Retinal pigment epithelial cell (primary cell): ENCODE data around the gene CYP51A1.
"Not testable (repeated sequence)": the region's sequence is repeated elsewhere in the genome, so short reads cannot be mapped to it uniquely, and the experiment has no call there.

Experiments used
- DNase-seq: peaks from one replicate; pipeline ENCODE4 v3.0.0-alpha.2; 2010; ENCODE audit warnings: low read depth
- H3K4me3 ChIP-seq: 2 replicates; pipeline ENCODE4 v1.5.1; 2011; ENCODE audit warnings: mild to moderate bottlenecking, low read length, control low read depth, moderate library complexity
- CTCF ChIP-seq: conservative IDR thresholded peaks from 2 replicates; pipeline ENCODE4 v1.5.1; 2011; ENCODE audit warnings: low read depth, low read length, control low read depth, inconsistent platforms

The CYP51A1 gene

GRCh38 chr7:92119213-92119759, 15.0 kb downstream of the CYP51A1 start:
- H3K4me3 ChIP-seq, result no peak overlapping the region
- no peak for DNase-seq
- TF ChIP-seq CTCF, result no peak

GRCh38 chr7:92116949-92117348, 17.3 kb downstream of the CYP51A1 start:
- no peak overlapping the region for H3K4me3 ChIP-seq
- TF ChIP-seq CTCF, result no peak
- no peak for DNase-seq

- no peak for TF ChIP-seq CTCF
- no peak for DNase-seq
- no peak overlapping the region for H3K4me3 ChIP-seq
Observed at GRCh38 chr7:92115821-92116220, 18.5 kb downstream of the CYP51A1 start.

GRCh38 chr7:92110857-92111256, 23.4 kb downstream of the CYP51A1 start:
- no peak for DNase-seq
- no peak for TF ChIP-seq CTCF
- no peak overlapping the region for H3K4me3 ChIP-seq

GRCh38 chr7:92108821-92109220, 25.5 kb downstream of the CYP51A1 start:
- H3K4me3 ChIP-seq, result no peak overlapping the region
- no peak for TF ChIP-seq CTCF
- no peak for DNase-seq

GRCh38 chr7:92102862-92103261, 31.4 kb downstream of the CYP51A1 start:
- DNase-seq, result not testable (repeated sequence)

GRCh38 chr7:92100534-92100933, 33.7 kb downstream of the CYP51A1 start:
- no peak for DNase-seq
- no peak for TF ChIP-seq CTCF
- H3K4me3 ChIP-seq, result no peak overlapping the region

More at GRCh38 chr7:92102862-92103261, 31.4 kb downstream of the CYP51A1 start:
- not testable (repeated sequence) for H3K4me3 ChIP-seq

GRCh38 chr7:92095380-92095779, 38.9 kb downstream of the CYP51A1 start:
- DNase-seq, result no peak
- no peak overlapping the region for H3K4me3 ChIP-seq
- TF ChIP-seq CTCF, result no peak
